Suprapubic skin (tissue), 4 donors: Measurements from ENCODE around the gene GRIA1. TPM values are rescaled to one million over a fixed set of nuclear protein-coding genes. Genes with fewer than 3 reads are reported as not detected.

Source experiments
- DNase-seq, 2 donors: peaks; one replicate each; pipeline ENCODE4 v3.0.0-alpha.2; 2019; ENCODE audit warnings: low spot score in 2 of 2
- H3K27ac ChIP-seq: fragments of 200-600 bp; sonication (generic); one replicate; pipeline ENCODE4 v1.5.1; 2019
- H3K27me3 ChIP-seq: fragments of 200-600 bp; sonication (generic); one replicate; pipeline ENCODE4 v1.5.1; 2019
- H3K36me3 ChIP-seq: fragments of 200-600 bp; sonication (generic); one replicate; pipeline ENCODE4 v1.5.1; 2019
- H3K4me1 ChIP-seq: fragments of 200-600 bp; sonication (generic); one replicate; pipeline ENCODE4 v1.5.1; 2019
- H3K4me3 ChIP-seq: fragments of 200-600 bp; sonication (generic); one replicate; pipeline ENCODE4 v1.5.1; 2019; ENCODE audit warnings: mild to moderate bottlenecking
- H3K9me3 ChIP-seq: fragments of 200-600 bp; sonication (generic); one replicate; pipeline ENCODE4 v1.5.1; 2019
- CTCF ChIP-seq, 2 donors: fragments of 200-600 bp in 1 of 2; fragments of 450-650 bp in 1 of 2; sonication (generic) in 1 of 2; IDR thresholded peaks; one replicate each; pipeline ENCODE4 v1.5.1; 2016 to 2019; ENCODE audit warnings: antibody characterized with exemption in 2 of 2, mild to moderate bottlenecking in 1 of 2, moderate library complexity in 1 of 2
- EP300 ChIP-seq: sonication (generic); formaldehyde crosslinking; IDR thresholded peaks from one replicate; pipeline ENCODE4 v1.6.1; 2017; ENCODE audit warnings: antibody characterized with exemption
- POLR2A ChIP-seq, 2 donors: fragments of 450-650 bp; IDR thresholded peaks; one replicate each; pipeline ENCODE4 v1.6.1; 2017; ENCODE audit warnings: antibody characterized with exemption in 2 of 2, mild to moderate bottlenecking in 2 of 2, moderate library complexity in 2 of 2
- POLR2AphosphoS5 ChIP-seq, 3 donors: sonication (generic); formaldehyde crosslinking; IDR thresholded peaks; one replicate each; pipeline ENCODE4 v1.6.1; 2017; ENCODE audit warnings: antibody characterized with exemption in 3 of 3
- WGBS: methylation state at CpG from one replicate; pipeline ENCODE4 v1.1.5; 2018; 5-methylcytosine and 5-hydroxymethylcytosine counted together
- total RNA-seq, 4 donors: library from RNA; depleted of rRNA; stranded (reverse); fragments of >200 nt; gene quantifications; one replicate each; pipeline ENCODE4 v1.1.0, GENCODE V29; 2016

GRIA1 gene
- total RNA-seq, 4 donors from 2014 or later: 0.21 to 0.62 (median 0.38) TPM; not detected in 1

GRCh38 chr5:153598099-153598498, 107.6 kb downstream of the GRIA1 start:
- H3K27me3 ChIP-seq: no peaks in the 10 kb centered on the region
- TF ChIP-seq CTCF (IDR thresholded peaks at IDR 0.05) (no peak), POLR2AphosphoS5 (IDR thresholded peaks at IDR 0.05) (no peak), POLR2A (IDR thresholded peaks at IDR 0.05) (no peak), EP300 (no peak)
- H3K27ac ChIP-seq: no peak overlapping the region
- H3K9me3 ChIP-seq: no peaks in the 10 kb centered on the region
- no peaks in the 10 kb centered on the region for H3K36me3 ChIP-seq
- DNase-seq: no peak
- H3K4me1 ChIP-seq: no peaks in the 10 kb centered on the region
- H3K4me3 ChIP-seq: no peak overlapping the region

- Histone ChIP-seq H3K36me3 (no peaks in the 10 kb centered on the region), H3K9me3 (no peaks in the 10 kb centered on the region), H3K27ac (no peak overlapping the region), H3K27me3 (no peaks in the 10 kb centered on the region), H3K4me3 (no peak overlapping the region), H3K4me1 (no peaks in the 10 kb centered on the region)
- TF ChIP-seq POLR2A (IDR thresholded peaks at IDR 0.05) (no peak), CTCF (IDR thresholded peaks at IDR 0.05) (no peak), EP300 (no peak), POLR2AphosphoS5 (IDR thresholded peaks at IDR 0.05) (no peak)
- DNase-seq: no peak
- WGBS: 88% methylated on average over 1 of the region's 1 CpG
These were observed 110.9 kb downstream of the GRIA1 start for GRCh38 chr5:153601377-153601776.

- Histone ChIP-seq H3K9me3 (no peaks in the 10 kb centered on the region), H3K27me3 (no peaks in the 10 kb centered on the region), H3K4me1 (no peaks in the 10 kb centered on the region), H3K27ac (no peak overlapping the region), H3K36me3 (no peaks in the 10 kb centered on the region), H3K4me3 (no peak overlapping the region)
- WGBS: 60% methylated on average over 1 of the region's 1 CpG
- TF ChIP-seq EP300: no peak
- TF ChIP-seq CTCF (IDR thresholded peaks at IDR 0.05): no peak
- TF ChIP-seq POLR2AphosphoS5 (IDR thresholded peaks at IDR 0.05): no peak
- TF ChIP-seq POLR2A (IDR thresholded peaks at IDR 0.05): no peak
- no peak for DNase-seq
These were observed 114.9 kb downstream of the GRIA1 start for GRCh38 chr5:153605386-153605785.

- H3K9me3 ChIP-seq: no peaks in the 10 kb centered on the region
These were observed 119.5 kb downstream of the GRIA1 start for GRCh38 chr5:153610009-153610408.

GRCh38 chr5:153610811-153611210, 120.3 kb downstream of the GRIA1 start:
- no peak for DNase-seq
- TF ChIP-seq CTCF (IDR thresholded peaks at IDR 0.05) (no peak), POLR2AphosphoS5 (IDR thresholded peaks at IDR 0.05) (no peak), POLR2A (IDR thresholded peaks at IDR 0.05) (no peak), EP300 (no peak)
- no peaks in the 10 kb centered on the region for H3K9me3 ChIP-seq
- no peaks in the 10 kb centered on the region for H3K27me3 ChIP-seq
- H3K4me3 ChIP-seq: no peak overlapping the region
- no peak overlapping the region for H3K27ac ChIP-seq
- no peaks in the 10 kb centered on the region for H3K36me3 ChIP-seq
- no peaks in the 10 kb centered on the region for H3K4me1 ChIP-seq
- 79% methylated on average over 3 of the region's 3 CpGs for WGBS

More at GRCh38 chr5:153610009-153610408, 119.5 kb downstream of the GRIA1 start:
- no peak for TF ChIP-seq POLR2A (IDR thresholded peaks at IDR 0.05)
- no peak for TF ChIP-seq CTCF (IDR thresholded peaks at IDR 0.05)
- no peak for TF ChIP-seq EP300
- TF ChIP-seq POLR2AphosphoS5 (IDR thresholded peaks at IDR 0.05): no peak
- no peaks in the 10 kb centered on the region for H3K27me3 ChIP-seq
- no peak for DNase-seq
- no peaks in the 10 kb centered on the region for H3K4me1 ChIP-seq
- H3K27ac ChIP-seq: no peak overlapping the region
- no peak overlapping the region for H3K4me3 ChIP-seq
- no peaks in the 10 kb centered on the region for H3K36me3 ChIP-seq
